DND-41 (cell line): ENCODE measurements around the gene PRKAR1B.

Source experiments
- ATAC-seq: fragments of 200-7000 bp; cut with Tn5 transposase; 3 replicates; pipeline ENCODE4 v1.9.1; 2021; ENCODE audit warnings: low read depth; ENCODE audit not compliant: insufficient read depth
- DNase-seq: peaks from one replicate; pipeline ENCODE4 v3.0.0-alpha.2; 2020
- H2AFZ ChIP-seq: 2 replicates; pipeline ENCODE4 v1.6.0; 2012; ENCODE audit warnings: low read depth, low read length
- H3K27ac ChIP-seq: 2 replicates; pipeline ENCODE4 v1.5.1; 2012; ENCODE audit warnings: low read length, inconsistent platforms
- H3K27me3 ChIP-seq: fragments of 200-600 bp; sonication (generic); 2 replicates; pipeline ENCODE4 v1.6.0; 2012; ENCODE audit warnings: low read length, mild to moderate bottlenecking, inconsistent platforms; ENCODE audit not compliant: insufficient read depth, poor library complexity
- H3K36me3 ChIP-seq: 2 replicates; pipeline ENCODE4 v1.5.1; 2012; ENCODE audit warnings: low read length, inconsistent platforms; ENCODE audit not compliant: insufficient read depth
- H3K4me1 ChIP-seq: 2 replicates; pipeline ENCODE4 v1.5.1; 2012; ENCODE audit warnings: mild to moderate bottlenecking, low read length; ENCODE audit not compliant: insufficient read depth
- H3K4me2 ChIP-seq: 2 replicates; pipeline ENCODE4 v1.6.0; 2012; ENCODE audit warnings: mild to moderate bottlenecking, moderate library complexity, low read length, inconsistent platforms; ENCODE audit not compliant: insufficient read depth
- H3K4me3 ChIP-seq, 2 experiments: fragments of 200-600 bp in 1 of 2; shearing (Covaris generic) in 1 of 2; 2 replicates each; pipeline ENCODE4 v1.5.1; 2012 to 2016; ENCODE audit warnings: inconsistent platforms in 2 of 2, low read length in 2 of 2, mild to moderate bottlenecking in 2 of 2, low read depth in 1 of 2, moderate library complexity in 1 of 2
- H3K79me2 ChIP-seq: 2 replicates; pipeline ENCODE4 v1.6.0; 2012; ENCODE audit warnings: low read length, inconsistent platforms; ENCODE audit not compliant: insufficient read depth
- H3K9ac ChIP-seq: 2 replicates; pipeline ENCODE4 v1.6.0; 2012; ENCODE audit warnings: low read depth, mild to moderate bottlenecking, inconsistent platforms, low read length, moderate library complexity
- H3K9me3 ChIP-seq: 2 replicates; pipeline ENCODE4 v1.5.1; 2012; ENCODE audit warnings: low read length, moderate library complexity, mild to moderate bottlenecking, inconsistent platforms; ENCODE audit not compliant: insufficient read depth, severe bottlenecking
- H4K20me1 ChIP-seq: 2 replicates; pipeline ENCODE4 v1.6.0; 2012; ENCODE audit warnings: low read length; ENCODE audit not compliant: insufficient read depth
- CTCF ChIP-seq: IDR thresholded peaks from 2 replicates; pipeline ENCODE4 v1.5.1; 2012; ENCODE audit warnings: borderline replicate concordance, low read length, moderate library complexity, mild to moderate bottlenecking; ENCODE audit not compliant: poor library complexity, severe bottlenecking; ENCODE audit errors: extremely low read depth
- EZH2 ChIP-seq: IDR thresholded peaks from 3 replicates; pipeline ENCODE4 v1.6.1; 2012; ENCODE audit warnings: borderline replicate concordance, low read depth, mild to moderate bottlenecking, moderate library complexity, low read length, inconsistent platforms; ENCODE audit not compliant: severe bottlenecking

PRKAR1B gene

GRCh38 chr7:597348-598178 is 129.5 kb downstream of the PRKAR1B start:
- Histone ChIP-seq H3K4me3 (no peak overlapping the region), H3K9ac (no peak overlapping the region), H3K36me3 (peaks cover 49% of the 10 kb centered on the region), H4K20me1 (no peaks in the 10 kb centered on the region), H3K79me2 (peaks cover 37% of the 10 kb centered on the region), H3K9me3 (no peaks in the 10 kb centered on the region), H3K4me2 (no peak overlapping the region), H3K27ac (peak overlapping the region; percentile 56), H3K27me3 (no peaks in the 10 kb centered on the region), H3K4me1 (peaks cover 40% of the 10 kb centered on the region), H2AFZ (no peak overlapping the region)
- TF ChIP-seq CTCF (no peak), EZH2 (no peak)
- ATAC-seq, result no peak
- DNase-seq, result no peak

- ATAC-seq, result no peak
- H3K4me2 ChIP-seq, result no peak overlapping the region
- no peak for TF ChIP-seq EZH2
- TF ChIP-seq CTCF, result no peak
Observed at GRCh38 chr7:596819-597182, 130.3 kb downstream of the PRKAR1B start.

GRCh38 chr7:596071-596818 is 130.8 kb downstream of the PRKAR1B start:
- Histone ChIP-seq H2AFZ (no peak overlapping the region), H3K4me2 (no peak overlapping the region)

More at GRCh38 chr7:596819-597182, 130.3 kb downstream of the PRKAR1B start:
- no peaks in the 10 kb centered on the region for H4K20me1 ChIP-seq
- H3K27ac ChIP-seq, result peak overlapping the region; percentile 24; the same call in 1 of the 2 replicates
- peaks cover 54% of the 10 kb centered on the region for H3K36me3 ChIP-seq
- H3K9me3 ChIP-seq, result no peaks in the 10 kb centered on the region
- H3K4me1 ChIP-seq, result peaks cover 48% of the 10 kb centered on the region
- H3K79me2 ChIP-seq, result peaks cover 43% of the 10 kb centered on the region
- no peak for DNase-seq
- no peak overlapping the region for H3K4me3 ChIP-seq
- no peaks in the 10 kb centered on the region for H3K27me3 ChIP-seq
- H3K9ac ChIP-seq, result no peak overlapping the region
- no peak overlapping the region for H2AFZ ChIP-seq

More at GRCh38 chr7:596071-596818, 130.8 kb downstream of the PRKAR1B start:
- Histone ChIP-seq H3K27me3 (no peaks in the 10 kb centered on the region), H3K9ac (no peak overlapping the region), H3K4me3 (no peak overlapping the region), H3K79me2 (peaks cover 48% of the 10 kb centered on the region), H3K4me1 (peaks cover 50% of the 10 kb centered on the region), H3K9me3 (no peaks in the 10 kb centered on the region), H4K20me1 (no peaks in the 10 kb centered on the region), H3K27ac (peak overlapping the region; percentile 92), H3K36me3 (peaks cover 60% of the 10 kb centered on the region)
- DNase-seq, result no peak
- ATAC-seq, result no peak
- TF ChIP-seq EZH2 (no peak), CTCF (no peak)
